ENCODE results near the gene RMI1.
"Not testable (repeated sequence)": the region's sequence is repeated elsewhere in the genome, so short reads cannot be mapped to it uniquely, and the experiment has no call there.

Gene RMI1

DNA sequence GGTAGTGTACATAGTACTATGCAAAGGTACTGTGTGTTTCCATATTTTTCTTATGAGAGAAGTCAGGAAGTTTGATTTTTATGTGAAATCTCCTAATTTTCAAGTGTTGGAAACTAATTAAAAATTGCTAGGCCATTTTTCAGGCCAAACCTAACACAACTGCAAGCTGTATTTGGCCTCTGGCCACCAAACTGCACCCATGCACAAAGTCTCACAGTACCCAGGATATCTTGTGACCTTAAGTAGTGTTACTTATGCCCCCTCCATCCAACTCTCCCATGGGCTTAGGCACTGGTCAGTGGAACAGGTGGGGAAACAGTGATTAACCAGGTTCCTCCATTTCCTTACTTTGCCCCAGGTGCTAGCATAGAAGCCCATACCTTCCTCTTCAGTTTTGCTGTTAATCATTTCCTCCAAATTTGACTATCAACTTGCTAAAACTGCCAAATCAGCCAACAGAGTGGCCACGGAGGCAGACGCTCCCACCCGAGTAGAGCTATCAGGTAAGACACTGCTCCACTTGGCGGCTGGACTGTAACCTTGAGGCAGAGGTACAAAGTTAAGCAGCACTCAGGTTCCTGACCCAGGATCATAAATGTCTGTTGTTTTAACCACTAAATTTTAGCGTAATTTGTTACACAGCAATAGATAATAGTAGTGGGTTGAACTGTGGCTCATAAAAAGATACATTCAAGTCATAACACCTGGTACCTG is 39.9 kb upstream of the RMI1 start:
- Histone ChIP-seq H3K9me3 (ENCODE audit: control insufficient read depth in 1 of 2, low read length in 2 of 2) (no peaks in the 10 kb centered on the region), H3K4me3 (ENCODE audit: low read depth in 1 of 2, low read length in 2 of 2) (no peak overlapping the region), H3K36me3 (ENCODE audit: control insufficient read depth in 1 of 2, insufficient read depth in 2 of 2, low read length in 2 of 2) (peaks cover 12 to 40% of the 10 kb centered on the region in 2 donors), H3K9ac (ENCODE audit: low read depth in 1 of 2, low read length in 2 of 2) (no peak overlapping the region), H3K27ac (ENCODE audit: low read depth, low read length) (no peak overlapping the region), H3K27me3 (ENCODE audit: control insufficient read depth in 1 of 2, insufficient read depth in 2 of 2, low read length in 2 of 2) (no peaks in the 10 kb centered on the region), H3K4me1 (ENCODE audit: control insufficient read depth in 1 of 2, insufficient read depth in 2 of 2, low read length in 2 of 2) (peaks cover 4 to 7% of the 10 kb centered on the region in 2 donors)

DNA sequence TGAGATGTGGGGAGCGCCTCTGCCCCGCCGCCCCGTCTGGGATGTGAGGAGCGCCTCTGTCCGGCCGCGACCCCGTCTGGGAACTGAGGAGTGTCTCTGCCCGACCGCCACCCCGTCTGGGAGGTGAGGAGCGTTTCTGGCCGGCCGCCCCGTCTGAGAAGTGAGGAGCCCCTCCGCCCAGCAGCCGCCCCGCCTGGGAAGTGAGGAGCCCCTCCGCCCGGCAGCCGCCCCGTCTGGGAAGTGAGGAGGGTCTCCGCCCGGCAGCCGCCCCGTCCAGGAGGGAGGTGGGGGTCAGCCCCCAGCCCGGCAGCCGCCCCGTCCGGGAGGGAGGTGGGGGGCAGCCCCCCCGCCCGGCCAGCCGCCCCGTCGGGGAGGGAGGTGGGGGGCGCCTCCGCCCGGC is 32.5 kb upstream of the RMI1 start:
- not testable (repeated sequence) for H3K4me1 ChIP-seq (ENCODE audit: control insufficient read depth in 1 of 2, insufficient read depth in 2 of 2, low read length in 2 of 2); H3K9ac ChIP-seq (ENCODE audit: low read depth in 1 of 2, low read length in 2 of 2); H3K27ac ChIP-seq (ENCODE audit: low read depth, low read length); H3K4me3 ChIP-seq (ENCODE audit: low read depth in 1 of 2, low read length in 2 of 2); H3K9me3 ChIP-seq (ENCODE audit: control insufficient read depth in 1 of 2, low read length in 2 of 2); H3K27me3 ChIP-seq (ENCODE audit: control insufficient read depth in 1 of 2, insufficient read depth in 2 of 2, low read length in 2 of 2)
- H3K36me3 ChIP-seq (ENCODE audit: control insufficient read depth in 1 of 2, insufficient read depth in 2 of 2, low read length in 2 of 2): peaks cover 8 to 21% of the 10 kb centered on the region in 2 donors

DNA sequence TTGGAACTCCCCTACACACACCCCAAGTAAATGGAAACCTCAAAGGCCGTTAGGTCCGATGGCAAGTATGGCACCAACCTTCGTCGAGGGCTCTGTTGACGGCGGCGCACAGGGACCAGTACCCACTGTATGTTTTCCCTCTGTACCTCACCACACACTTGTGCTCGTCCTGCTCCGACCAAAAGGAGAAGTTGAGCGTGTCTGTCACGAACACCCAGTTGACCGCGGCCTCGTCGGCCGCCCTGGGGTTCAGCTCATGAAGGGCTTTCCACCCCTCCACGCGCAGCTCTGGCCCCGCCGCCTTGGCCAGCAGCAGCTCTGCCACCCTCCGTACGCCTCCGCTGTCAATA is 24.5 kb upstream of the RMI1 start:
- Histone ChIP-seq H3K27me3 (ENCODE audit: control insufficient read depth in 1 of 2, insufficient read depth in 2 of 2, low read length in 2 of 2) (no peaks in the 10 kb centered on the region), H3K4me3 (ENCODE audit: low read depth in 1 of 2, low read length in 2 of 2) (peak overlapping the region; percentile 89 to 94), H3K36me3 (ENCODE audit: control insufficient read depth in 1 of 2, insufficient read depth in 2 of 2, low read length in 2 of 2) (peaks cover 0 to 6% of the 10 kb centered on the region in 2 donors), H3K9me3 (ENCODE audit: control insufficient read depth in 1 of 2, low read length in 2 of 2) (no peaks in the 10 kb centered on the region), H3K9ac (ENCODE audit: low read depth in 1 of 2, low read length in 2 of 2) (peak overlapping the region; percentile 86 to 89), H3K27ac (ENCODE audit: low read depth, low read length) (peak overlapping the region; percentile 97), H3K4me1 (ENCODE audit: control insufficient read depth in 1 of 2, insufficient read depth in 2 of 2, low read length in 2 of 2) (peaks cover 7 to 10% of the 10 kb centered on the region in 2 donors)

DNA sequence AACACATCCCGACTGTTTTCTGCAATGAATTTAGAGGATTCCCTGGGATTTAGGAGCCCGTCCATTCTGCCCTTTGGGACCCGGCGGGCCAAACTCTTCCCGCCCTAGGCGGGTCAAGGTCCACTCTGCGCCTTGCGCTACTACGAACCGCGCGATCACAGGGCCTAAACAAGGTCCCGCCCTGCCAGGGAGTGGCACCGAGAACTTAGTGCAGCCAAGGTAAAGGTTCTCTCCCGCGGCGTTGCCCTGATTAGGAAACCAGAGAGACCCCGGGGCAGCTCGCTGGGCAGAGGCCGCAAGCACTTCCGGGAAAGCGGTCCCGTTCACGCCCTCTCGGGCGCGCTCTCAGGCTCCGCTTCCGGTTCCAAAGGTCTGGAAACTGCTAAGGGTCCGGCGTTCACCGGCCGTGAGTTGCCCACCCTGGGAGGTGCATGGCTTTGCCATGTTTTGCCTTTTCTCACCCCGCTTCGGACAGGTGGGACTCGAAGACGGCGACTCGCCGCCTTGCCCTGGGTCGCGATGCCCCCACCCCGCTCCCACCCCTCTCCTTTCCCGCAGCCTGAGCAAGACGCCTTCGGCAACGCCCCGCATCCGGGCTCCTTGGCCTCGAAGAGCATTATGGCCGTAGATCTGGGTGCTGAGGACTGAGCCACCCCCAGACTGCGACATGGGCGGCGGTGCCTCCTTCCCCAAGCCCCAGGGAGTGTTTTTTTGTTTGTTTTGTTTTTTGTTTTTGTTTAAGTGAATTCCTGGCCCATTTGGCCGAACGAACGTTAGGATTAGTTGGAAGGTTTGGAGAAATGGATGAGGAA is 24.0 kb upstream of the RMI1 start:
- Histone ChIP-seq H3K27me3 (ENCODE audit: control insufficient read depth in 1 of 2, insufficient read depth in 2 of 2, low read length in 2 of 2) (no peaks in the 10 kb centered on the region), H3K4me1 (ENCODE audit: control insufficient read depth in 1 of 2, insufficient read depth in 2 of 2, low read length in 2 of 2) (peaks cover 7 to 10% of the 10 kb centered on the region in 2 donors), H3K9ac (ENCODE audit: low read depth in 1 of 2, low read length in 2 of 2) (peak overlapping the region; percentile 86 to 89), H3K9me3 (ENCODE audit: control insufficient read depth in 1 of 2, low read length in 2 of 2) (no peaks in the 10 kb centered on the region), H3K4me3 (ENCODE audit: low read depth in 1 of 2, low read length in 2 of 2) (peak overlapping the region; percentile 89 to 94), H3K36me3 (ENCODE audit: control insufficient read depth in 1 of 2, insufficient read depth in 2 of 2, low read length in 2 of 2) (peaks cover 0 to 6% of the 10 kb centered on the region in 2 donors), H3K27ac (ENCODE audit: low read depth, low read length) (peak overlapping the region; percentile 97)

DNA sequence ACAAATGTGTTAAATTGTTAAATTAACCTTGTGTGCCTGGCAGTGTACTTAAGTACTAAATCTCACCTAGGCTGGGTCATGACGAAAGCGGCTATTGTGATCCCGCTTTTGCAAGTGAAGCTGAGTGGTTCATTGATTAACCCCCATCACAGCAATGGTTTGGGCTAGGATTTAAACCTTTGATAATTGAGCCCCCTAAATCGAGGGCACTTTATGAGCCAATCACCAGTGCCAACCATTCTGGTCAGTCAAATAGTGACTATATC is 23.4 kb upstream of the RMI1 start:
- H3K9ac ChIP-seq (ENCODE audit: low read depth in 1 of 2, low read length in 2 of 2): peak overlapping the region; percentile 86 to 89
- H3K4me1 ChIP-seq (ENCODE audit: control insufficient read depth in 1 of 2, insufficient read depth in 2 of 2, low read length in 2 of 2): peaks cover 7 to 13% of the 10 kb centered on the region in 2 donors
- H3K9me3 ChIP-seq (ENCODE audit: control insufficient read depth in 1 of 2, low read length in 2 of 2): no peaks in the 10 kb centered on the region
- no peaks in the 10 kb centered on the region for H3K27me3 ChIP-seq (ENCODE audit: control insufficient read depth in 1 of 2, insufficient read depth in 2 of 2, low read length in 2 of 2)
- H3K27ac ChIP-seq (ENCODE audit: low read depth, low read length): peak overlapping the region; percentile 97
- H3K4me3 ChIP-seq (ENCODE audit: low read depth in 1 of 2, low read length in 2 of 2): peak overlapping the region; percentile 89 to 94
- peaks cover 0 to 2% of the 10 kb centered on the region in 2 donors for H3K36me3 ChIP-seq (ENCODE audit: control insufficient read depth in 1 of 2, insufficient read depth in 2 of 2, low read length in 2 of 2)

DNA sequence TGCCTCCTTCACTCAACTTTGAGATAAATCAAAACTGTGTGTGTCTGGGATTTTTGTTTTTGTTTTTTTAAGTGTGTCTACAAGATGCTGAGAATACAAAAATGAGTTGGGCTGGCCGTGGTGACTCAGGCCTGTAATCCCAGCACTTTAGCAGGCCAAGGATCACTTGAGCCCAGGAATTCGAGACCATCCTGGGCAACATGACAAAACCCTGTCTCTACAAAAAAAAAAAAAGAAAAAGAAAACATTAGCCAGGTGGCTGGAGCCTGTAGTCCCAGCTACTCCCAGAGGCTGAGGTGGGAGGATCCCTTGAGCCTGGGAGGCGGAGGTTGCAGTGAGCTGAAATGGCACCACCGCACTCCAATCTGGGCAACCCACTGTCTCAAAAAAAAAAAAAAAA is 21.5 kb upstream of the RMI1 start:
- H3K4me1 ChIP-seq (ENCODE audit: control insufficient read depth in 1 of 2, insufficient read depth in 2 of 2, low read length in 2 of 2): peaks cover 7 to 16% of the 10 kb centered on the region in 2 donors
- H3K9ac ChIP-seq (ENCODE audit: low read depth in 1 of 2, low read length in 2 of 2): no peak overlapping the region
- no peaks in the 10 kb centered on the region for H3K9me3 ChIP-seq (ENCODE audit: control insufficient read depth in 1 of 2, low read length in 2 of 2)
- no peak overlapping the region for H3K27ac ChIP-seq (ENCODE audit: low read depth, low read length)
- no peaks in the 10 kb centered on the region for H3K36me3 ChIP-seq (ENCODE audit: control insufficient read depth in 1 of 2, insufficient read depth in 2 of 2, low read length in 2 of 2)
- H3K27me3 ChIP-seq (ENCODE audit: control insufficient read depth in 1 of 2, insufficient read depth in 2 of 2, low read length in 2 of 2): no peaks in the 10 kb centered on the region
- H3K4me3 ChIP-seq (ENCODE audit: low read depth in 1 of 2, low read length in 2 of 2): no peak overlapping the region

DNA sequence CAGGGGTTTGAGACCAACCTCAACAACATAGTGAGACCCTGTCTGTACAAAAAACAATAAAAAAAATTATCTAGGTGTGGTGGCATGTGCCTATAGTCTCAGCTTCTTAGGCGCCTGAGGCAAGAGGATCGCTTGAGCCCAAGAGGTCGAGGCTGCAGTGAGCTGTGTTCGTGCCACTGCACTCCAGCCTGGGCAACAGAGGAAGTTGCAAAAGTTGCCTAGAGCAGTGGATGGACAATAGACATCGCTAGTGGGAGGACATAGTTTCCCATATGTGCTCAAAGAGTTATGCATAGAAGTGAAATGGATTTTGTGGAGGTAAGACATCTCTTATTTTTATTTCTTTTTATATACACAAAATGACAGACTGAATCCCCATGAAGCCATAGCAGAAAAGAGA is 19.6 kb upstream of the RMI1 start:
- no peak overlapping the region for H3K27ac ChIP-seq (ENCODE audit: low read depth, low read length)
- H3K9ac ChIP-seq (ENCODE audit: low read depth in 1 of 2, low read length in 2 of 2): no peak overlapping the region
- H3K27me3 ChIP-seq (ENCODE audit: control insufficient read depth in 1 of 2, insufficient read depth in 2 of 2, low read length in 2 of 2): no peaks in the 10 kb centered on the region
- H3K36me3 ChIP-seq (ENCODE audit: control insufficient read depth in 1 of 2, insufficient read depth in 2 of 2, low read length in 2 of 2): peaks cover 0 to under 1% of the 10 kb centered on the region in 2 donors
- H3K9me3 ChIP-seq (ENCODE audit: control insufficient read depth in 1 of 2, low read length in 2 of 2): no peaks in the 10 kb centered on the region
- H3K4me3 ChIP-seq (ENCODE audit: low read depth in 1 of 2, low read length in 2 of 2): no peak overlapping the region
- H3K4me1 ChIP-seq (ENCODE audit: control insufficient read depth in 1 of 2, insufficient read depth in 2 of 2, low read length in 2 of 2): peaks cover 0 to 8% of the 10 kb centered on the region in 2 donors

DNA sequence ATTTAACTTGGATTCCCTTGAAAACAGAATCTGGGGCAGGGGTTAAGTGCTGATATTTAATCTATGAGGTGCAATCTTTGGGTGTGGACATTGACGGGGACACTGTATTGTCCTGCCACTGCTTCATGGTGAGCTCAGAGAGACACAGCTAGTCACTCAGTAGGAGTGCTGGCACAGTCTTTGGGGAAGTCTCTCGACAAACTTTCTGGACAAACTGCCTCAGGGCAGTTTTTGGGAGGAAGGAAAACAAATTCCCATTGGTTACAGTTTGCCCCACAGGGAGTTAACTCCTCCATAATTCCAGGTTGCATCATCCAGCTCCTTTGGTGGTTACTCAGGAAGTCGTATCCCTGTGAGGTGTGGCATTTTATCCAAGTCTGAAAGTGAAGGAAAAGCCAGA is 18.4 kb upstream of the RMI1 start:
- Histone ChIP-seq H3K27me3 (ENCODE audit: control insufficient read depth in 1 of 2, insufficient read depth in 2 of 2, low read length in 2 of 2) (no peaks in the 10 kb centered on the region), H3K4me3 (ENCODE audit: low read depth in 1 of 2, low read length in 2 of 2) (no peak overlapping the region), H3K4me1 (ENCODE audit: control insufficient read depth in 1 of 2, insufficient read depth in 2 of 2, low read length in 2 of 2) (peaks cover 0 to 5% of the 10 kb centered on the region in 2 donors), H3K27ac (ENCODE audit: low read depth, low read length) (no peak overlapping the region), H3K9me3 (ENCODE audit: control insufficient read depth in 1 of 2, low read length in 2 of 2) (no peaks in the 10 kb centered on the region), H3K36me3 (ENCODE audit: control insufficient read depth in 1 of 2, insufficient read depth in 2 of 2, low read length in 2 of 2) (peaks cover 0 to 12% of the 10 kb centered on the region in 2 donors), H3K9ac (ENCODE audit: low read depth in 1 of 2, low read length in 2 of 2) (no peak overlapping the region)

DNA sequence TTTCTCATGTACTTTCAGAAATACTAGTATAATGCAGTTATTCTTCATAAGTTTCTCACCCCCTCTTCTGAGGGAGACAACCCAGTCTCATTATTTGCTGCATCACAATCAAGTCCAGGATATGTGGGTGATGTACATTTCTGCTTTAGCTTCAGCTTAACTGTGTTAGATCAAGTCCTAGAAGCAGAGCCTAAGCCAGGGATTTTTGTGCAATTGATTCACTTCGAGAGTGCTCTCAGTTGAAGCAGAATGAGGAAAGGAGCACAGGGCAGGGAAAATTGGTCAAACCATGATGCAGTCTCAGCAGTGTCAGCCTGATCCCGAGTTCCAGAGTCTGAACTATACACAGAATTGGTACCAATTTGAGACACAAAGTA is 15.6 kb upstream of the RMI1 start:
- Histone ChIP-seq H3K27ac (ENCODE audit: low read depth, low read length) (no peak overlapping the region), H3K4me1 (ENCODE audit: control insufficient read depth in 1 of 2, insufficient read depth in 2 of 2, low read length in 2 of 2) (peaks cover 0 to 5% of the 10 kb centered on the region in 2 donors), H3K4me3 (ENCODE audit: low read depth in 1 of 2, low read length in 2 of 2) (no peak overlapping the region), H3K36me3 (ENCODE audit: control insufficient read depth in 1 of 2, insufficient read depth in 2 of 2, low read length in 2 of 2) (peaks cover 12 to 33% of the 10 kb centered on the region in 2 donors), H3K9me3 (ENCODE audit: control insufficient read depth in 1 of 2, low read length in 2 of 2) (no peaks in the 10 kb centered on the region), H3K27me3 (ENCODE audit: control insufficient read depth in 1 of 2, insufficient read depth in 2 of 2, low read length in 2 of 2) (no peaks in the 10 kb centered on the region), H3K9ac (ENCODE audit: low read depth in 1 of 2, low read length in 2 of 2) (no peak overlapping the region)

DNA sequence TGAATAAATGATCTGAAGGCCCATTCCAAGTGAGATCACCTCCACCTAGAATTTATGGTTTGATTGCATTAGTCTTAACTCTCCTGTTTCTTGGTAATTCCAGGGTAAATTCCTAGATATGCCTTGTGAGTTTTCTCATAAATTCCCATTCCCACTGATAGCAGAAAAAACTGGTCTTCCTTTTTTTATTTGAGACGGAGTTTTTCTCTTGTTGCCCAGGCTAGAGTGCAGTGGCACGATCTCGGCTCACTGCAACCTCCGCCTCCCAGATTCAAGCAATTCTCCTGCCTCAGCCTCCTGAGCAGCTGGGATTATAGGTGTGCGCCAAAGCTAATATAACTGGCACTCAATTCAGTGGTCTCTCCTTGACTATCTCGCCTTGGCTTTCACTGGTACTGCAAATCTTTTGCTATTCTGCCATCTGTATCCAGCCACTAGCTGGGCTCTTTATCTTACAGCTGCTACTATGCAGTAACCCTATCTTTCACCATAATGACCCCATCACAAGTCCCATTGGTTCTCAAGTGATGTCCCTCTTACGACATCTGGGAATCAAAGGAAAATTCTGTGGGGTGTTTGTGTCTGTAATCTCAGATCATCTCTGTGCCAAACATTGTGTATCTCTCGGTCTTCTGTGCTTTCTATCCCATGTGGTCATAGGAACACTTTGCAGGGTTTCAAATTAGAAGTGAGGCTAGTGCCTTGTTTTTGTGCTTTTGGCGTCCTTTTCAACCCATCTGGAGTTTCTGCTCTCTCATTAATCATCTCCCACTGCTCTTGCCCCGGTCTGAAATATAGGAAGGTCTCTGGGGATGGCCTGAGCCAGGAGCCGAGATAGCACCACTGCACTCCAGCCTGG is 15.0 kb upstream of the RMI1 start:
- Histone ChIP-seq H3K36me3 (ENCODE audit: control insufficient read depth in 1 of 2, insufficient read depth in 2 of 2, low read length in 2 of 2) (peaks cover 18 to 39% of the 10 kb centered on the region in 2 donors), H3K27me3 (ENCODE audit: control insufficient read depth in 1 of 2, insufficient read depth in 2 of 2, low read length in 2 of 2) (no peaks in the 10 kb centered on the region), H3K27ac (ENCODE audit: low read depth, low read length) (no peak overlapping the region)

More for the DNA sequence above, 15.0 kb upstream of the RMI1 start:
- Histone ChIP-seq H3K4me3 (ENCODE audit: low read depth in 1 of 2, low read length in 2 of 2) (no peak overlapping the region), H3K9ac (ENCODE audit: low read depth in 1 of 2, low read length in 2 of 2) (no peak overlapping the region), H3K4me1 (ENCODE audit: control insufficient read depth in 1 of 2, insufficient read depth in 2 of 2, low read length in 2 of 2) (peaks cover 0 to 5% of the 10 kb centered on the region in 2 donors), H3K9me3 (ENCODE audit: control insufficient read depth in 1 of 2, low read length in 2 of 2) (no peaks in the 10 kb centered on the region)
